ENCODE data around the gene CARNS1. TPM values are rescaled to one million over a fixed set of nuclear protein-coding genes. Genes with fewer than 3 reads are reported as not detected.

Gene CARNS1
- total and polyA plus RNA-seq, 2 donors (not counting 1 experiment from before 2014, with no cell fraction given), result 0.05 to 0.17 TPM

- no peaks in the 10 kb centered on the region for H3K4me1 ChIP-seq (ENCODE audit: control insufficient read depth, extremely low read depth, insufficient read depth, low read length)
- no peaks in the 10 kb centered on the region for H3K79me2 ChIP-seq (ENCODE audit: control insufficient read depth, insufficient read depth, low read length)
- no peak overlapping the region for H3K27ac ChIP-seq (ENCODE audit: insufficient read depth, low read length)
- H4K20me1 ChIP-seq (ENCODE audit: control insufficient read depth, extremely low read depth, insufficient read depth, low read length), result no peaks in the 10 kb centered on the region
- DNase-seq (ENCODE audit: low read depth in 2 of 2), result no peak
- no peak overlapping the region for H3K4me3 ChIP-seq (replicated peaks in 1 of 4; ENCODE audit: control extremely low read depth in 1 of 4, insufficient read depth in 1 of 4, low read depth in 3 of 4, low read length in 4 of 4)
- H3K36me3 ChIP-seq (ENCODE audit: control insufficient read depth, insufficient read depth, low read length), result no peaks in the 10 kb centered on the region
- no peak overlapping the region for H3K4me2 ChIP-seq (ENCODE audit: extremely low read depth, insufficient read depth, low read length)
- H3K27me3 ChIP-seq (ENCODE audit: control insufficient read depth, insufficient read depth, low read length), result peaks cover 3% of the 10 kb centered on the region
- no peak overlapping the region for H3K9ac ChIP-seq (ENCODE audit: insufficient read depth, low read length)
- H3K9me3 ChIP-seq (ENCODE audit: control insufficient read depth, insufficient read depth, low read depth, low read length), result no peaks in the 10 kb centered on the region
- TF ChIP-seq EZH2 (IDR thresholded peaks at IDR 0.05; ENCODE audit: low read length, missing control alignments) (no peak), CTCF (conservative IDR thresholded peaks at IDR 0.05 in 1 of 2, IDR thresholded peaks at IDR 0.05 in 1 of 2; ENCODE audit: low read depth in 1 of 2, low read length in 2 of 2) (no peak)
- no peak overlapping the region for H2AFZ ChIP-seq (ENCODE audit: low read length)
These were observed 40.7 kb downstream of the CARNS1 start for GRCh38 chr11:67456068-67456705.

GRCh38 chr11:67457453-67457852, 42.0 kb downstream of the CARNS1 start:
- Histone ChIP-seq H3K4me3 (replicated peaks in 1 of 4; ENCODE audit: control extremely low read depth in 1 of 4, insufficient read depth in 1 of 4, low read depth in 3 of 4, low read length in 4 of 4) (no peak overlapping the region), H3K27ac (ENCODE audit: insufficient read depth, low read length) (no peak overlapping the region)

GRCh38 chr11:67458266-67458665, 42.8 kb downstream of the CARNS1 start:
- H3K4me1 ChIP-seq (ENCODE audit: control insufficient read depth, extremely low read depth, insufficient read depth, low read length), result no peaks in the 10 kb centered on the region
- H3K36me3 ChIP-seq (ENCODE audit: control insufficient read depth, insufficient read depth, low read length), result no peaks in the 10 kb centered on the region
- H3K27ac ChIP-seq (ENCODE audit: insufficient read depth, low read length), result no peak overlapping the region
- no peak overlapping the region for H3K9ac ChIP-seq (ENCODE audit: insufficient read depth, low read length)
- H3K4me3 ChIP-seq (replicated peaks in 1 of 4; ENCODE audit: control extremely low read depth in 1 of 4, insufficient read depth in 1 of 4, low read depth in 3 of 4, low read length in 4 of 4), result no peak overlapping the region
- H2AFZ ChIP-seq (ENCODE audit: low read length), result no peak overlapping the region
- no peaks in the 10 kb centered on the region for H4K20me1 ChIP-seq (ENCODE audit: control insufficient read depth, extremely low read depth, insufficient read depth, low read length)
- no peak overlapping the region for H3K4me2 ChIP-seq (ENCODE audit: extremely low read depth, insufficient read depth, low read length)
- H3K9me3 ChIP-seq (ENCODE audit: control insufficient read depth, insufficient read depth, low read depth, low read length), result no peaks in the 10 kb centered on the region
- H3K27me3 ChIP-seq (ENCODE audit: control insufficient read depth, insufficient read depth, low read length), result peaks cover 3% of the 10 kb centered on the region
- H3K79me2 ChIP-seq (ENCODE audit: control insufficient read depth, insufficient read depth, low read length), result no peaks in the 10 kb centered on the region
- DNase-seq (ENCODE audit: low read depth in 2 of 2), result no peak
- TF ChIP-seq EZH2 (IDR thresholded peaks at IDR 0.05; ENCODE audit: low read length, missing control alignments) (no peak), CTCF (conservative IDR thresholded peaks at IDR 0.05 in 1 of 2, IDR thresholded peaks at IDR 0.05 in 1 of 2; ENCODE audit: low read depth in 1 of 2, low read length in 2 of 2) (no peak)

More at GRCh38 chr11:67457453-67457852, 42.0 kb downstream of the CARNS1 start:
- no peak overlapping the region for H2AFZ ChIP-seq (ENCODE audit: low read length)
- no peaks in the 10 kb centered on the region for H3K79me2 ChIP-seq (ENCODE audit: control insufficient read depth, insufficient read depth, low read length)
- peaks cover 3% of the 10 kb centered on the region for H3K27me3 ChIP-seq (ENCODE audit: control insufficient read depth, insufficient read depth, low read length)
- H4K20me1 ChIP-seq (ENCODE audit: control insufficient read depth, extremely low read depth, insufficient read depth, low read length), result no peaks in the 10 kb centered on the region
- no peak for DNase-seq (ENCODE audit: low read depth in 2 of 2)
- H3K9ac ChIP-seq (ENCODE audit: insufficient read depth, low read length), result no peak overlapping the region
- H3K4me2 ChIP-seq (ENCODE audit: extremely low read depth, insufficient read depth, low read length), result no peak overlapping the region
- no peaks in the 10 kb centered on the region for H3K4me1 ChIP-seq (ENCODE audit: control insufficient read depth, extremely low read depth, insufficient read depth, low read length)
- TF ChIP-seq CTCF (conservative IDR thresholded peaks at IDR 0.05 in 1 of 2, IDR thresholded peaks at IDR 0.05 in 1 of 2; ENCODE audit: low read depth in 1 of 2, low read length in 2 of 2) (no peak), EZH2 (IDR thresholded peaks at IDR 0.05; ENCODE audit: low read length, missing control alignments) (no peak)
- H3K36me3 ChIP-seq (ENCODE audit: control insufficient read depth, insufficient read depth, low read length), result no peaks in the 10 kb centered on the region
- H3K9me3 ChIP-seq (ENCODE audit: control insufficient read depth, insufficient read depth, low read depth, low read length), result no peaks in the 10 kb centered on the region

All from fibroblast of lung (primary cell).